SK-N-SH treated with all-trans-retinoic acid at 6 μM for 48 hours (cell line): ENCODE data around the gene OXTR.

Experiments
- ATAC-seq: fragments of 200-7000 bp; cut with Tn5 transposase; 3 replicates; pipeline ENCODE4 v1.9.1; 2020; ENCODE audit warnings: mild to moderate bottlenecking, moderate library complexity
- ARNTL ChIP-seq: fragments of 450-650 bp; formaldehyde crosslinking; IDR thresholded peaks from 2 replicates; pipeline ENCODE4 v1.5.0; 2020; ENCODE audit warnings: low read depth, mild to moderate bottlenecking, moderate library complexity, borderline replicate concordance
- BACH2 ChIP-seq: fragments of 250-450 bp; sonication (Bioruptor Pico); IDR thresholded peaks from 2 replicates; pipeline ENCODE4 v1.9.0; 2021; ENCODE audit warnings: mild to moderate bottlenecking, borderline replicate concordance
- CREB5 ChIP-seq: fragments of 250-450 bp; sonication (Bioruptor Pico); IDR thresholded peaks from 2 replicates; pipeline ENCODE4 v1.5.1; 2020; ENCODE audit warnings: low read depth, mild to moderate bottlenecking, moderate library complexity
- CSDC2 ChIP-seq: fragments of 250-450 bp; sonication (Bioruptor Pico); IDR thresholded peaks from 2 replicates; pipeline ENCODE4 v1.5.0; 2020; ENCODE audit warnings: mild to moderate bottlenecking, moderate library complexity
- GLIS3 ChIP-seq: fragments of 250-450 bp; sonication (Bioruptor Pico); IDR thresholded peaks from 2 replicates; pipeline ENCODE4 v1.5.0; 2020; ENCODE audit warnings: mild to moderate bottlenecking, moderate library complexity
- ISL1 ChIP-seq: fragments of 250-450 bp; sonication (Bioruptor Pico); IDR thresholded peaks from 2 replicates; pipeline ENCODE4 v2.1.2; 2022; ENCODE audit warnings: mild to moderate bottlenecking, moderate library complexity
- OSR1 ChIP-seq: fragments of 250-450 bp; sonication (Bioruptor Pico); IDR thresholded peaks from 2 replicates; pipeline ENCODE4 v1.8.0; 2022; ENCODE audit warnings: moderate library complexity, mild to moderate bottlenecking, inconsistent platforms
- PATZ1 ChIP-seq: fragments of 250-450 bp; sonication (Bioruptor Pico); IDR thresholded peaks from 2 replicates; pipeline ENCODE4 v1.8.0; 2020; ENCODE audit warnings: mild to moderate bottlenecking, moderate library complexity, borderline replicate concordance
- PPARA ChIP-seq: fragments of 250-450 bp; sonication (Bioruptor Pico); IDR thresholded peaks from 2 replicates; pipeline ENCODE4 v1.5.0; 2020; ENCODE audit warnings: mild to moderate bottlenecking, borderline replicate concordance
- SNAI2 ChIP-seq: fragments of 250-450 bp; sonication (Bioruptor Pico); IDR thresholded peaks from 2 replicates; pipeline ENCODE4 v1.5.0; 2020; ENCODE audit warnings: mild to moderate bottlenecking, moderate library complexity
- TCF4 ChIP-seq: fragments of 250-450 bp; sonication (Bioruptor Pico); IDR thresholded peaks from 2 replicates; pipeline ENCODE4 v1.8.0; 2021; ENCODE audit warnings: mild to moderate bottlenecking, moderate library complexity, borderline replicate concordance
- TSHZ2 ChIP-seq: fragments of 250-450 bp; sonication (Bioruptor Pico); IDR thresholded peaks from 2 replicates; pipeline ENCODE4 v1.5.0; 2020; ENCODE audit warnings: mild to moderate bottlenecking, moderate library complexity
- ZC3H10 ChIP-seq: fragments of 250-450 bp; sonication (Bioruptor Pico); IDR thresholded peaks from 2 replicates; pipeline ENCODE4 v1.5.1; 2021; ENCODE audit warnings: mild to moderate bottlenecking, moderate library complexity
- ZFP3 ChIP-seq: fragments of 250-450 bp; sonication (Bioruptor Pico); IDR thresholded peaks from 2 replicates; pipeline ENCODE4 v1.5.0; 2020; ENCODE audit warnings: mild to moderate bottlenecking, moderate library complexity
- ZFP30 ChIP-seq: fragments of 450-650 bp; formaldehyde crosslinking; IDR thresholded peaks from 2 replicates; pipeline ENCODE4 v1.5.0; 2022; ENCODE audit warnings: mild to moderate bottlenecking, moderate library complexity
- ZNF565 ChIP-seq: fragments of 450-650 bp; formaldehyde crosslinking; conservative IDR thresholded peaks from 2 replicates; pipeline ENCODE4 v1.5.0; 2020; ENCODE audit warnings: low read depth, mild to moderate bottlenecking, moderate library complexity
- ZNF70 ChIP-seq: fragments of 450-650 bp; formaldehyde crosslinking; IDR thresholded peaks from 2 replicates; pipeline ENCODE4 v1.5.0; 2020; ENCODE audit warnings: mild to moderate bottlenecking, moderate library complexity
- TF ChIP-seq, protein P1 (sequence below): fragments of 250-450 bp; sonication (Bioruptor Pico); IDR thresholded peaks from 2 replicates; pipeline ENCODE4 v1.8.0; 2021; ENCODE audit warnings: low read depth, mild to moderate bottlenecking, moderate library complexity, borderline replicate concordance

The OXTR gene

GRCh38 chr3:8760506-8760905 lies 8.9 kb downstream of the OXTR start (continued):
- no peak for TF ChIP-seq PATZ1 (CRISPR knock-in tag)
- TF ChIP-seq, all 23 proteins: peak for 0

- TF ChIP-seq ZFP30 (CRISPR knock-in tag), result no peak
- TF ChIP-seq ARNTL (CRISPR knock-in tag), result no peak
- no peak for TF ChIP-seq ZFP3
- no peak for TF ChIP-seq ISL1 (CRISPR knock-in tag)
- no peak for TF ChIP-seq SNAI2 (CRISPR knock-in tag)
- no peak for TF ChIP-seq ZNF70
- TF ChIP-seq BACH2 (CRISPR knock-in tag), result no peak
- no peak for TF ChIP-seq TCF4 (CRISPR knock-in tag)
- TF ChIP-seq CSDC2 (CRISPR knock-in tag), result no peak
- TF ChIP-seq CREB5, result no peak
- ATAC-seq, result no peak
Observed at GRCh38 chr3:8760091-8760490, 9.3 kb downstream of the OXTR start.

- no peak for ATAC-seq
- TF ChIP-seq ZFP3 (peak; percentile 91), CSDC2 (CRISPR knock-in tag) (no peak)
Observed at GRCh38 chr3:8759038-8759707, 10.2 kb downstream of the OXTR start.

DNA sequence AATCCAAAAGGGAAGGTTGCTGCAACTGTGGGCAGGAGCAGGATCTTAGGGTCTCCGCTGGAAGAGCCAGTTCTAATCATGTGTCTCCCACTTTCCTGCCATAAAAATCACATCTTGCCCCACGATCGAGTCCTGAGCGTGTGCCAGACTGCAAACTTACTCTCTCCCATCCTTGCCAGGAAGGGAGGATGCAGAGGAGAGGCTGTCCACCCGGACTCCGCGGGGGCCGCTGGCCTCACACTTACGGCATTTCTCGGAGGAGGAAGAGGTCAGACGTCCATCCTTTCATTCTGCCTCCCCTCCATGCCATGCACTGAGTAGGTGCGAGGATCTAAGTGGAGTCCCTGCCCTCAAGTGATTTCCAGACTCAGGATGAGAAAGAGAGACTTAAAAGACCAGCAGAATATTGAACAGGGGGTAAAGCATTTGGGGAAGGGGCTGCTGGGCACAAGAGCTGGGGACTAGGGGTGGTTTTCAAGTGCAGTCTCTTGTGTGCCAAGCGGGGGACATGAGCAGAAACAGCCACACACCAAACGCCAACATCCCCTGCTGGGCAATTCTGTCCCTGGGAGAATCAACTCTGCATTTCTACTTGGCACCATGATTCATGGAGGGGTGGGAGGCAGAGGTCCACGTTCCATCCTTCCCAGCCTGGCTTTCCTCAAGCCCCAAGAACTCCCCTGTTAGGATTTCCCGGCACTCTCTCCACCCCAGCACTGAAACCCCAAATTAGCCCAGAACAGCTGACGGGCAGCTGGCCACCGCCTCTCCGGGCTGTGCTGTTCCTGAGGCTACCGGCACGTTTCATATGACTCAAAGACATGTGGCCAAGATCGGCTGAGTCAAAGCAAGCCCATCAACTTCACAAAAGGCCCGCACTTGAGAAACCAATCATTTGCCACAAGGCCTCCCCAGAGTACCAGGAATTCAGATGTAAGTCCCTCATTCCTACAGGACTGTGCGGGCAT lies 11.6 kb downstream of the OXTR start:
- no peak for TF ChIP-seq CREB5
- TF ChIP-seq ZFP30 (CRISPR knock-in tag), result no peak
- no peak for TF ChIP-seq TSHZ2 (CRISPR knock-in tag)
- TF ChIP-seq GLIS3 (CRISPR knock-in tag), result no peak
- no peak for TF ChIP-seq CSDC2 (CRISPR knock-in tag)
- TF ChIP-seq ZNF565 (CRISPR knock-in tag), result no peak
- no peak for ATAC-seq

GRCh38 chr3:8756671-8757070 lies 12.7 kb downstream of the OXTR start:
- ATAC-seq, result no peak
- TF ChIP-seq ARNTL (CRISPR knock-in tag), result no peak
- no peak for TF ChIP-seq CREB5
- TF ChIP-seq ZFP30 (CRISPR knock-in tag), result no peak
- no peak for TF ChIP-seq PPARA (CRISPR knock-in tag)
- no peak for TF ChIP-seq CSDC2 (CRISPR knock-in tag)
- TF ChIP-seq ZC3H10 (CRISPR knock-in tag), result no peak
- no peak for TF ChIP-seq ZNF70
- TF ChIP-seq GLIS3 (CRISPR knock-in tag), result no peak
- no peak for TF ChIP-seq OSR1 (CRISPR knock-in tag)
- TF ChIP-seq TSHZ2 (CRISPR knock-in tag), result no peak
- TF ChIP-seq, protein P1, sequence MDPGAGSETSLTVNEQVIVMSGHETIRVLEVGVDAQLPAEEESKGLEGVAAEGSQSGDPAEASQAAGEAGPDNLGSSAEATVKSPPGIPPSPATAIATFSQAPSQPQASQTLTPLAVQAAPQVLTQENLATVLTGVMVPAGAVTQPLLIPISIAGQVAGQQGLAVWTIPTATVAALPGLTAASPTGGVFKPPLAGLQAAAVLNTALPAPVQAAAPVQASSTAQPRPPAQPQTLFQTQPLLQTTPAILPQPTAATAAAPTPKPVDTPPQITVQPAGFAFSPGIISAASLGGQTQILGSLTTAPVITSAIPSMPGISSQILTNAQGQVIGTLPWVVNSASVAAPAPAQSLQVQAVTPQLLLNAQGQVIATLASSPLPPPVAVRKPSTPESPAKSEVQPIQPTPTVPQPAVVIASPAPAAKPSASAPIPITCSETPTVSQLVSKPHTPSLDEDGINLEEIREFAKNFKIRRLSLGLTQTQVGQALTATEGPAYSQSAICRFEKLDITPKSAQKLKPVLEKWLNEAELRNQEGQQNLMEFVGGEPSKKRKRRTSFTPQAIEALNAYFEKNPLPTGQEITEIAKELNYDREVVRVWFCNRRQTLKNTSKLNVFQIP, result no peak
